HepG2 (cell line): ENCODE data around the gene ASXL1. TPM values are rescaled to one million over a fixed set of nuclear protein-coding genes. Genes with fewer than 3 reads are reported as not detected.

ENCODE experiments used
- AKAP8 ChIP-seq: sonication (generic); formaldehyde crosslinking; IDR thresholded peaks from 2 replicates; pipeline ENCODE4 v1.5.1; 2020; ENCODE audit warnings: mild to moderate bottlenecking, missing genetic modification reagents
- ATM ChIP-seq: fragments of 450-650 bp; IDR thresholded peaks from 2 replicates; pipeline ENCODE4 v1.7.1; 2017; ENCODE audit warnings: mild to moderate bottlenecking, borderline replicate concordance
- DMTF1 ChIP-seq: sonication (generic); formaldehyde crosslinking; IDR thresholded peaks from 2 replicates; pipeline ENCODE4 v1.4.0; 2020; ENCODE audit warnings: mild to moderate bottlenecking, missing genetic modification reagents
- EP300 ChIP-seq, 3 experiments: sonication (generic) in 1 of 3; formaldehyde crosslinking in 1 of 3; IDR thresholded peaks; 2 replicates each; pipeline versions ENCODE4 v1.5.1 to v1.6.1; 2011 to 2020; ENCODE audit warnings: low read depth in 2 of 3, low read length in 2 of 3, borderline replicate concordance in 1 of 3, improper control_type of control experiment in 1 of 3, mild to moderate bottlenecking in 1 of 3, missing genetic modification reagents in 1 of 3, moderate library complexity in 1 of 3
- GPN1 ChIP-seq: sonication (generic); formaldehyde crosslinking; IDR thresholded peaks from 2 replicates; pipeline ENCODE4 v1.5.1; 2020; ENCODE audit warnings: missing genetic modification reagents, borderline replicate concordance
- IRF1 ChIP-seq: sonication (generic); formaldehyde crosslinking; IDR thresholded peaks from 2 replicates; pipeline ENCODE4 v1.4.0; 2020; ENCODE audit warnings: low read depth, mild to moderate bottlenecking, missing genetic modification reagents
- IRF2 ChIP-seq: IDR thresholded peaks from 2 replicates; pipeline ENCODE4 v1.6.1; 2018; ENCODE audit warnings: missing genetic modification reagents, missing compliant biosample characterization
- MIXL1 ChIP-seq: IDR thresholded peaks from 2 replicates; pipeline ENCODE4 v1.6.1; 2016
- PRDM10 ChIP-seq: sonication (generic); formaldehyde crosslinking; IDR thresholded peaks from 2 replicates; pipeline ENCODE4 v1.4.0; 2020; ENCODE audit warnings: low read depth, missing genetic modification reagents
- PRPF4 ChIP-seq: fragments of 200-400 bp; formaldehyde crosslinking; IDR thresholded peaks from 2 replicates; pipeline ENCODE4 v1.6.1; 2016; ENCODE audit warnings: low read length, low read depth; ENCODE audit not compliant: poor library complexity, severe bottlenecking
- SPEN ChIP-seq: sonication (generic); formaldehyde crosslinking; IDR thresholded peaks from 2 replicates; pipeline ENCODE4 v1.5.1; 2020; ENCODE audit warnings: low read depth, mild to moderate bottlenecking, missing genetic modification reagents
- ZBTB43 ChIP-seq: sonication (generic); formaldehyde crosslinking; conservative IDR thresholded peaks from 2 replicates; pipeline ENCODE4 v1.4.0; 2020; ENCODE audit warnings: missing genetic modification reagents
- ZFP91 ChIP-seq: sonication (generic); formaldehyde crosslinking; IDR thresholded peaks from 2 replicates; pipeline ENCODE4 v1.9.0; 2022; ENCODE audit warnings: missing genetic modification reagents, mild to moderate bottlenecking, borderline replicate concordance
- ZNF232 ChIP-seq: sonication (generic); formaldehyde crosslinking; IDR thresholded peaks from 2 replicates; pipeline ENCODE4 v1.4.0; 2020; ENCODE audit warnings: missing genetic modification reagents, borderline replicate concordance
- ZNF256 ChIP-seq: sonication (generic); formaldehyde crosslinking; conservative IDR thresholded peaks from 2 replicates; pipeline ENCODE4 v1.4.0; 2020; ENCODE audit warnings: missing genetic modification reagents
- ZNF530 ChIP-seq: sonication (generic); formaldehyde crosslinking; IDR thresholded peaks from 2 replicates; pipeline ENCODE4 v1.5.0; 2020; ENCODE audit warnings: low read depth, mild to moderate bottlenecking, missing genetic modification reagents
- ZNF768 ChIP-seq: sonication (generic); formaldehyde crosslinking; IDR thresholded peaks from 2 replicates; pipeline ENCODE4 v1.4.0; 2020; ENCODE audit warnings: missing genetic modification reagents
- polyA plus RNA-seq, 8 experiments: library from polyadenylated mRNA; depleted of rRNA in 3 of 8; stranded (reverse) in 7 of 8; unstranded in 1 of 8; fragments of >200 nt; fragmentation: Illumina TruSeq in 4 of 8; extraction: Trizol in 4 of 8; gene quantifications; 2 replicates each; pipeline versions ENCODE4 v1.2.1 to v1.2.3, GENCODE V29; 2011 to 2016; ENCODE audit warnings: low read depth in 4 of 8, missing spikeins in 1 of 8, mixed read lengths in 1 of 8; ENCODE audit not compliant: insufficient read depth in 1 of 8
- total RNA-seq, 5 experiments: library from RNA; depleted of rRNA; stranded (reverse); fragments of >200 nt; fragmentation: Illumina TruSeq; extraction: Trizol; gene quantifications; 2 replicates each; pipeline ENCODE4 v1.2.3, GENCODE V29; 2016; ENCODE audit warnings: low read depth in 1 of 5

The ASXL1 gene
- total and polyA plus RNA-seq, 2 of the 13 experiments (the other 11 are each of a cell fraction or from before 2014, with no cell fraction given), result 62.1 to 74.8 TPM

- TF ChIP-seq ZFP91 (CRISPR knock-in tag) (peak; percentile 97), ZNF768 (no peak; the same call in 1 of the 2 replicates), DMTF1 (peak; percentile 82; the same call in 1 of the 2 replicates), AKAP8 (CRISPR knock-in tag) (peak; percentile 99), PRDM10 (CRISPR knock-in tag) (peak; percentile 90), ZNF256 (CRISPR knock-in tag) (no peak; the same call in 1 of the 2 replicates), GPN1 (CRISPR knock-in tag) (no peak), ATM (no peak), ZBTB43 (CRISPR knock-in tag) (peak; percentile 93), ZNF530 (CRISPR knock-in tag) (no peak), SPEN (peak; percentile 99), ZNF232 (CRISPR knock-in tag) (peak; percentile 86; the same call in 1 of the 2 replicates), PRPF4 (no peak), EP300 (IDR thresholded peaks at IDR 0.05; ENCODE audit: low read depth in 2 of 2, low read length in 2 of 2) (peak; percentile 66 to 82), EP300 (CRISPR knock-in tag; IDR thresholded peaks at IDR 0.05; ENCODE audit: borderline replicate concordance) (peak; percentile 47; the same call in 1 of the 2 replicates), IRF1 (CRISPR knock-in tag) (peak; percentile 89; the same call in 1 of the 2 replicates), IRF2 (CRISPR knock-in tag) (peak; percentile 99), MIXL1 (CRISPR knock-in tag) (peak; percentile 74; the same call in 1 of the 2 replicates)
These were observed at the start of gene ASXL1 (continued) for GRCh38 chr20:32357869-32358631.
